Hippocampal formation (tissue), 2 donors: ENCODE data around the gene KDM4B.
"Not testable (repeated sequence)": the region's sequence is repeated elsewhere in the genome, so short reads cannot be mapped to it uniquely, and the experiment has no call there.

ENCODE experiments used
- DNase-seq, 2 donors: peaks; one replicate each; lab custom pipeline; 2025; lab: John Stamatoyannopoulos, UW

The KDM4B gene

GRCh38 chr19:4968462-4969291 is at the start of gene KDM4B:
KDM4B (plus strand) TSS chr19:4969113; CDS start chr19:5032891, 63,778 bp downstream.
- DNase-seq: peak; percentile 98 to 99

GRCh38 chr19:4922530-4923275 is 46.2 kb upstream of the KDM4B start:
- no peak for DNase-seq

GRCh38 chr19:4923276-4923747 is 45.6 kb upstream of the KDM4B start:
- DNase-seq: no peak

GRCh38 chr19:4929186-4929585 is 39.7 kb upstream of the KDM4B start:
- no peak for DNase-seq

GRCh38 chr19:4930664-4931063 is 38.2 kb upstream of the KDM4B start:
- no peak for DNase-seq

- no peak for DNase-seq
Measured at GRCh38 chr19:4932711-4933110, 36.2 kb upstream of the KDM4B start.

- DNase-seq: no peak
Measured at GRCh38 chr19:4933528-4933927, 35.4 kb upstream of the KDM4B start.

- no peak for DNase-seq
Measured at GRCh38 chr19:4935444-4935843, 33.5 kb upstream of the KDM4B start.

GRCh38 chr19:4937060-4937459 is 31.9 kb upstream of the KDM4B start:
- DNase-seq: no peak

- DNase-seq: not testable (repeated sequence)
Measured at GRCh38 chr19:4938461-4938860, 30.5 kb upstream of the KDM4B start.

- no peak for DNase-seq
Measured at GRCh38 chr19:4939466-4939865, 29.4 kb upstream of the KDM4B start.

GRCh38 chr19:4941638-4942169 is 27.2 kb upstream of the KDM4B start:
- DNase-seq: not testable (repeated sequence)

- DNase-seq: not testable (repeated sequence)
Measured at GRCh38 chr19:4950650-4951049, 18.3 kb upstream of the KDM4B start.

- no peak for DNase-seq
Measured at GRCh38 chr19:4951656-4952055, 17.3 kb upstream of the KDM4B start.

GRCh38 chr19:4952945-4953344 is 16.0 kb upstream of the KDM4B start:
- no peak for DNase-seq

- not testable (repeated sequence) for DNase-seq
Measured at GRCh38 chr19:4954320-4955149, 14.4 kb upstream of the KDM4B start.

GRCh38 chr19:4955274-4955673 is 13.6 kb upstream of the KDM4B start:
- DNase-seq: no peak

- DNase-seq: no peak
Measured at GRCh38 chr19:4957981-4958380, 10.9 kb upstream of the KDM4B start.

GRCh38 chr19:4962085-4962619 is 6.8 kb upstream of the KDM4B start:
- no peak for DNase-seq

- DNase-seq: no peak
Measured at GRCh38 chr19:4965061-4965460, 3.9 kb upstream of the KDM4B start.

- no peak for DNase-seq
Measured at GRCh38 chr19:4966591-4966990, 2.3 kb upstream of the KDM4B start.
